GM19455 (cell line): ENCODE data around the gene AMOTL1.

ENCODE experiments used
- ATAC-seq: cut with Tn5 transposase; IDR thresholded peaks from one replicate; pipeline ENCODE4 v1.9.1; 2021; ENCODE audit not compliant: unreplicated experiment

Gene AMOTL1

GRCh38 chr11:94740083-94741021, 27.8 kb upstream of the AMOTL1 start:
- no peak for ATAC-seq

DNA sequence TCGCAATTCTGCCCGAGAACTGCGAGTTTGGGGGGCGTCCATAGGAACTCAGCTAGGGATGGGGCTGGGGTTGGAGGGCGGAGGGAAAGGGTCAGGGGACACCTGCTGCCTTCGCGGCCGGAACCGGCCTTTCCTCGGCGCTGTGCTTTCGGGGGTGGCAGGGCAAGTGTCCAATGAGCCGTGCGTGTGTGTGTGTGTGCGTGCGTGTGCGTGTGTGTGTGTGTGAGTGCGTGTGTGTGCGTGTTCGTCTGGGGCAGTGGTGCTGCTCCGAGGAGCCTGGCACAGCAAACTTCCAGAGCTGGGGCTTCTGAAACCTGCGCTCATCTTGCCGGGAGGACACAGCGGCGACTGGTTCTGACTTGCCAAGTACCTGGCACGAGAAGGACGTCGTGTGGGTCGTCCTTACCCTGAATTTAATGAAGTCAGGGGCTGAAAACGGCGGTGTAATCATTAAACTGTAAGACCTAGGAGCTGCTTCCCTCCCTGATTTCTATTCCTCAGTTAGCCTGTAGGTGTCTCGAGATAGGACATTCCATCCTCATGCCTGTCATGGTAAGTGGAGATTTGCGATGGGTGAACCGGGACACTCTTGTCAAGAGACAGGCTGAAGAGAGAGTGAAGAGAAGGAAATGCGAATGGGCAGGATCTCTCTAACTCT, 27.0 kb upstream of the AMOTL1 start:
- ATAC-seq, result no peak

DNA sequence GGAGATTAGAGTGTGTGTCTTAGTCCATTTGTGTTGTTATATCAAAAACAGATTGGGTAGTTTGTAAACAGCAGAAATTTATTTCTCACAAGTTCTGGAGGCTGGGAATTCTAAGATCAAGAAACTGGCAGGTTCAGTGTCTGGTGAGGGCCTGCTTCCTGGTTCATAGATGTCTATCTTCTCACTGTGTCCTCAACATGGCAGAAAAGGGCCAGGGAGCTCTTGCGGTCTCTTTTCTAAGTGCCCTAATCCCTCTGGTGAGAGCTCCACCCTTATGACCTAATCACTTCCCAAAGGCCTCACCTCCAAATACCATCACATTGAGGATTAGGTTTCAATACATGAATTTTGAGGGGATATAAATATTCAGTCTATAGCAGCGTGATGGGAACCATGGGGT, 25.5 kb upstream of the AMOTL1 start:
- no peak for ATAC-seq

DNA sequence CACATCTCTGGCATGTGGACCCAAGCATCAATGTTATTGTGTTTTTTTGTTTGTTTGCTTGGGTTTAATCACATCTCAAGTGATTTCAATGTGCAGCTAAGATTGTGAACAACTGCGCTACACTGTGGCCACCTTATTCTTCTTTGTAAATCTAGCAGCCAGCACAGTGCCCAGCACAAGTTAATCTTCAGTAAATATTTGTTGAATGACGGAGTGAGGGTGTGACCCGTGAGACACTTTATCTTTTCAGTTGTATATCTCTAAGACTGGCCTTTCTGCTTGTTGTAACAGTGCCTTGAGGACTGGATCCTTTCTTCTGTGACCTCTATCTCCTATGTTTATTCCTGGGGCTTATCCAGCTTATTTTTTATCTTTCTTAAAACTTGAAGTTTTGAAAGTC, 21.4 kb upstream of the AMOTL1 start:
- ATAC-seq, result no peak

- ATAC-seq, result no peak
Measured at GRCh38 chr11:94747146-94747545, 21.0 kb upstream of the AMOTL1 start.

DNA sequence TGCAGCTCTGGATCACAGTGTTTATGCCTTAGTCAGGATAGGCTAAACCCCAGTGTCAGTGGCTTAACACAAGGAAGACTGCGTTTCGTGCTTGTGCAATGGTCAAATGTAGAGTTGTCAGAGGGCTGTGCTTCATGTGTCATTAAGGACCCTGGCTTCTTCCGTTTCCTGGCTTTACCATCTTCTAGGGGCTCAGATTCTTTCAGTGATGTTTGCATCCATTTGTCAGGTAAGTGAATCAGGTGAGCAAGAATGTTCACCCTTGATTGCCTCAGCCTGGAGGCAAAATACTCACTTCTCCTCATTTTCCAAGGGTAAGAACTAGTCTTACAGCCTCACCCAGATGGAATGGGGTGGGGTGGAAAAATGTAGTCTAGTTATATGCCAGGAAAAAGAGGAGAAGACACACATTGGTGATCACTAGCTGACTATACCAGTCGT, 20.5 kb upstream of the AMOTL1 start:
- ATAC-seq, result no peak

DNA sequence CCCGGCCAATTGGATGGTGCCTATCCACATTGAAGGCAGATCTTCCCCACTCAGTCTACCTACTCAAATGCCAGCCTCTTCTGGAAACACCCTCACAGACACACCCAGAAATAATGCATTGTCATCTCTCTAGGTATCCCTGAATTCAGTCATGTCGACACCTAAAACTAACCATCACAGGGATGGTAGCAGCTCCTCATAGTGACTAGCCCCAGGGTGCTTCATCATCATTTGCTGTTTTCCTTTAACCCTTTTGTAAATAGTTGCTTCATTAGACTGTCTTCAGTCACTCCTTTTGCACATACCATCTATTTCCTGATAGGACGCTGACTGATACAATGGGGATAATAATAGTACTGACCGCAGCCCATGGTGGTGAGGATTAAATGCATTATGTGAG, 18.8 kb upstream of the AMOTL1 start:
- no peak for ATAC-seq

- no peak for ATAC-seq
Measured at GRCh38 chr11:94750319-94751217, 17.6 kb upstream of the AMOTL1 start.

GRCh38 chr11:94751218-94751609, 16.9 kb upstream of the AMOTL1 start:
- ATAC-seq, result no peak

DNA sequence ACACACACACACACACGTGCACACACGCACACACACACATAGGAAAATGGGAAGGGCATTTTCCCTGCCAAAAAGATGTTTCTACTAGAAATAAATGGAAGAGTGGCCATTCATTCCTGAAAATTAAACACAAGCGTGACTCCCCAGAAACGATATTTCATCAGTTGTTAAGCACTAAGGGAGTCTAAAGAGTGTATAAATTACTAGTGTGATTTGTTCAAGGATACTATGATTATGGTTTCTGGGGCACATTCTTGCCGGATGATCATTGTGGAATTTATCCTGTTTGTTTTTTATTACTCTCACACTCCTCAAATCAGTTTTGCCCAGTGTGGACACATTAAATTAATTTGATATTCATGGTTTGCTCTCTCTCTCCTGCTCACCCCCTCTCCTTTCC, 16.4 kb upstream of the AMOTL1 start:
- ATAC-seq, result no peak

GRCh38 chr11:94753630-94754029, 14.5 kb upstream of the AMOTL1 start:
- ATAC-seq, result no peak

GRCh38 chr11:94754335-94754734, 13.8 kb upstream of the AMOTL1 start:
- ATAC-seq, result no peak

- no peak for ATAC-seq
Measured at GRCh38 chr11:94754819-94755218, 13.3 kb upstream of the AMOTL1 start.

- no peak for ATAC-seq
Measured at GRCh38 chr11:94755494-94755893, 12.7 kb upstream of the AMOTL1 start.

DNA sequence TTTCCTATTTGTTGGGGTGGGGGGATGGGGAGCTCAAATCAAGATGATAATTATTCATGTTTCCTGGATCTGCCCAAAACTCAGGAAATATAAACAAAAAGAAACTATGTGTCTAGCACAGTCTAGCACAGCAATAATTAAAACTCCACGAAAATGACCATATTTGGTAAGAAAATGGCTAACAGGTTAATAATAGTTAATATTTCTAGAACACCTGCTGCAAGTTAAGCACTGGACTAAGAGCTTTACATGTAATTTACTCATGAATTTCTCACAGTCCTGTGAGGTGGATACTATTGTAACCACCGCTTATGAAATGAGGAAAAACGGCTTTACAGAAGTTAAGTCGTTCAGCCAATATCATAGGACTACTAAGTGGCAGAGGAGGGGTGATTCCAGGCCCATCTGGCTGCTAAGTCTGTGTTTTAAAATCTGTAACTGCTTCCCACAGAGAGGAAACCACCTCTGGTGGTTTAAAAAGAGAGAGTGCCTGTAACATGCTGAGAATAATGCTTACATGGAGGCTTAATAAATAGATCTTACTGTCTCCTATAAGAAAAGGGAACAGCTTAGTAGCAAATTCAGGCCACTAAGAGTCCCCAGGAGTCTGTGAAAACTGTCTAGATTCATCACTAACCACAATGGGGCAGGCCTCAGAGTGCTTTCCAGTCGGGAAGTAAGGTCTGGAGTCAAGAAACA, 11.0 kb upstream of the AMOTL1 start:
- no peak for ATAC-seq

- ATAC-seq, result no peak
Measured at GRCh38 chr11:94758666-94759065, 9.5 kb upstream of the AMOTL1 start.

GRCh38 chr11:94759522-94759921, 8.6 kb upstream of the AMOTL1 start:
- no peak for ATAC-seq

DNA sequence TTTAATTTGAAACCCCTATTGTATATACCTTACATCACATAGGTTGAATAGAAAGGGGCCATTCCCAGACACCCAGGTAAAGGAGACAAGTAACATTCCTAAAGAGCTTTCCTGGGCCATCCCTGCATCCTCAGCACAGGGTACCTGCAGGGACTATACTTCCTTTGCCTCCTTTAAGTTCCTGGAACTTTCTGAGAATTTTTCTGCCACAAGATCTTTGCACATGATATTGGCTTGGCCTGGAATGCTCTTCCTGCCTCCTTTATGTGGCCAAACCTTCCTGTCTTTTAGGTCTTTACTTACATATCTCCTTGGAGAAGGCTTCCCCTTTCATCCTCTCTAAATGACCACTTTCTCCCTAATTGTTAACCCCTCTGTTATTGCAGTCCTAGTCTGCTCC, 7.9 kb upstream of the AMOTL1 start:
- no peak for ATAC-seq

DNA sequence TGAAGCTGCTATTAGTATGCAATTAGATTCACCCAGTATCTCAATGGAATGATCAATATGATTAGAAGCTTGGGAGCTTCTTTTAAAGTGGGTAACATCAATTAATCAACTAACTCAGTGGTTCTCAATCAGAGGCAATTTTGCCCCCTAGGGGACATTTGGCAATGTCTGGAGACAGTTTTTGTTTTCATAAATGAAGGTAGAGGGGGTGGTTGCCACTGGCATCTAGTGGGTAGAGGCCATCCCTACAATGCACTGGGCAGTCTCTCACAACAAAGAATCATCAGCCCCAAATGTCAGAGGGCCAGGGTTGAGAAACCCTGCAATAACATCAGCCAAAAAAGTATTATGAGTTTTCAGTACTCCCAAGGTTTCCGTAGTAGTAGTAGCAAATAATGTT, 5.9 kb upstream of the AMOTL1 start:
- ATAC-seq, result no peak

- no peak for ATAC-seq
Measured at GRCh38 chr11:94762995-94763394, 5.2 kb upstream of the AMOTL1 start.

DNA sequence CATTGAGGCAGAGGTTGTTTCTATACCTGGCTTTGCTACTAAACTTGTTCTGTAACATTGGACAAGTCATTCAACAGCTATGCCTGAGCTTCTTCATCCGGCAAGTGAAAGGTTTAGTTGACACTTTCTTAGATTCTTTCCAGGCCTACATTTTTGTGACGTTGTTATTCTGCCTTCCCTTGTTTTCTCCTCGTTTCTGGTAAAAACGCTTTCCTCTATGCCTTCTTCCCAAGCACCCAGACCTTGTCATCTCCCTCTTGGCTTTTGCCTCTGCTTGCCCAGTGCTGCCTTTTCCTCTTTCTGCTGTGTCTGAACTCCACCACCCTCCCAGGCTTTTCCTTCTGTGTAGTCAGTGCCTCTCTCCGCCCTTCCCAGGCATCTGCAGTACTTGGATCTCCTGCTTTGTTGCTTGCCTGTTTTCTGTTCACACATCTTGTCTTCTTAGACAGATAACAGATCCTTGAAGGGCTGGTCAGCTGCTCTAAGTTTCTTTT, 1.4 kb upstream of the AMOTL1 start:
- no peak for ATAC-seq
